ENCODE measurements around the gene NAPEPLD.
"Not testable (repeated sequence)": the region's sequence is repeated elsewhere in the genome, so short reads cannot be mapped to it uniquely, and the experiment has no call there.

The NAPEPLD gene

GRCh38 chr7:103148994-103149807, at the start of gene NAPEPLD:
NAPEPLD (minus strand) TSS chr7:103149099; CDS start chr7:103128776, 20,323 bp downstream.
- Histone ChIP-seq H3K36me3 (no peaks in the 10 kb centered on the region), H3K9me3 (no peaks in the 10 kb centered on the region), H3K27me3 (no peaks in the 10 kb centered on the region), H3K4me3 (peak within 1 kb of the TSS; percentile 57 to 68), H3K27ac (peak within 1 kb of the TSS; percentile 83 to 92), H3K4me1 (peaks cover 0 to 30% (median 10%) of the 10 kb centered on the region in 4 donors)
- TF ChIP-seq, protein P1, sequence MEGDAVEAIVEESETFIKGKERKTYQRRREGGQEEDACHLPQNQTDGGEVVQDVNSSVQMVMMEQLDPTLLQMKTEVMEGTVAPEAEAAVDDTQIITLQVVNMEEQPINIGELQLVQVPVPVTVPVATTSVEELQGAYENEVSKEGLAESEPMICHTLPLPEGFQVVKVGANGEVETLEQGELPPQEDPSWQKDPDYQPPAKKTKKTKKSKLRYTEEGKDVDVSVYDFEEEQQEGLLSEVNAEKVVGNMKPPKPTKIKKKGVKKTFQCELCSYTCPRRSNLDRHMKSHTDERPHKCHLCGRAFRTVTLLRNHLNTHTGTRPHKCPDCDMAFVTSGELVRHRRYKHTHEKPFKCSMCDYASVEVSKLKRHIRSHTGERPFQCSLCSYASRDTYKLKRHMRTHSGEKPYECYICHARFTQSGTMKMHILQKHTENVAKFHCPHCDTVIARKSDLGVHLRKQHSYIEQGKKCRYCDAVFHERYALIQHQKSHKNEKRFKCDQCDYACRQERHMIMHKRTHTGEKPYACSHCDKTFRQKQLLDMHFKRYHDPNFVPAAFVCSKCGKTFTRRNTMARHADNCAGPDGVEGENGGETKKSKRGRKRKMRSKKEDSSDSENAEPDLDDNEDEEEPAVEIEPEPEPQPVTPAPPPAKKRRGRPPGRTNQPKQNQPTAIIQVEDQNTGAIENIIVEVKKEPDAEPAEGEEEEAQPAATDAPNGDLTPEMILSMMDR (IDR thresholded peaks at IDR 0.05): no peak
- intact Hi-C loops (cut with DNase I; ENCODE audit: low total_unique reads): loop anchor here (5.0 to 10.0 kb wide), 3 partner anchors 74 to 292 kb away; partner anchors contain the start of genes ARMC10, FBXL13 and PMPCB
- DNase-seq: peak; percentile 88 to 93

- intact Hi-C loops (cut with DNase I; ENCODE audit: low total_unique reads); H3K4me3 ChIP-seq; H3K27ac ChIP-seq; H3K27me3 ChIP-seq; H3K9me3 ChIP-seq; DNase-seq; H3K4me1 ChIP-seq; H3K36me3 ChIP-seq: not testable (repeated sequence)
These were observed 49.2 kb upstream of the NAPEPLD start for GRCh38 chr7:103198079-103198478.

DNA sequence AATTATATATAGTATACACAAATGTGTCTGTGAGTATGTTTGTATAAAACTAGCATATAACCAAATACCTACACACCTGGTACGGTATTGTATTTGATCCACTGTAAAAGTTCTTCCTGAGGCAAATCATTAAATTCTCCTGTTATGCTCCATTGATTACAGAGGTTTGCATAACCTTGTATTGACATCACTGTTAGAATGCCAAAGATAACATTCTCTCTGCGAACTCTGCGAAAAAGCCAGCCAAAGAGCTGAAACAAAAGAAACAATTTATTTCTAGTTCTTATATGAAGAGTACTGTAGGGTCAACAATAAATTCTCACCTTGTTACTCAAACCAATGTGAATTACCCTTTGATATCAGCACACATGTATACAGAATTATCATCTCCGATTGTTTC, 46.5 kb upstream of the NAPEPLD start:
- H3K4me1 ChIP-seq; intact Hi-C loops (cut with DNase I; ENCODE audit: low total_unique reads); H3K36me3 ChIP-seq; H3K4me3 ChIP-seq; H3K9me3 ChIP-seq; H3K27ac ChIP-seq; H3K27me3 ChIP-seq; DNase-seq: not testable (repeated sequence)

DNA sequence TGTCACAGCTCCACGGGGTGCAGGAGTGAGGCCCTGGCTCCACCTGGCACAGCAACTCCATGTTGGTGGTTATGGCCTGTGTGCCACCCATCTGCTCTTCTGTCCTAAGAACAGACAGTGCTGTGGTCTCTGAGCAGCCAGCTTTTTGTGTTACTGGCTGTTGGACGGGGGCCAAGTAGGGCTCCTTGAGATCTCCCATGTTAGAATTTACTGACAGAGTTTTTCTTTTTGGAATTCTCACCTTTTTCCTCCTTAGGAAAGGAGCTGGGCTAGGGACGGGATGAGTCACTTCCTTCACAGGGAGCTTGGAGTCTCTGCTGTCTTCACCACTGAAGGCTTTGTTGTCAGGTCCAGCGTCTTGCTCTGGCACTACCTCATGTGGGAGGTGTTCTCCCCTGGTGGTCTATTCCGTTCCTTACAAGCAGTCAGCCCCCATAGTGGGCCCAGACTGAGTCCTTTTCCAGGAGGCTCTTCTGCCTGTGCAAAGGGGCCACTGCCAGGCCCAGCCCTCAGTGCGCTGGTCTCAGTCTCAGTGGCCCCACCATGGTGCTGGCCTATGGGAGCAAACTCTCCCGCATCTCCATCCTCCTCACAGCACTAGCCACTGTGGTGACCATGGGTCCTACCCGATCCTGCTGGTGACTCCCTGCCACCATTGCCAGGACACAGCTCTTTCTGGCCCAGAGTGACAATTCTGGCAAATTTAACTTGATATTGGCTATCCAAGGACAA, 23.7 kb upstream of the NAPEPLD start:
- intact Hi-C loops (cut with DNase I; ENCODE audit: low total_unique reads); H3K27me3 ChIP-seq; H3K4me1 ChIP-seq; H3K9me3 ChIP-seq; DNase-seq; H3K36me3 ChIP-seq; H3K4me3 ChIP-seq; H3K27ac ChIP-seq: not testable (repeated sequence)

GRCh38 chr7:103171695-103172414, 23.0 kb upstream of the NAPEPLD start:
- DNase-seq; H3K36me3 ChIP-seq; H3K27me3 ChIP-seq; H3K9me3 ChIP-seq; H3K4me3 ChIP-seq; H3K4me1 ChIP-seq; H3K27ac ChIP-seq; intact Hi-C loops (cut with DNase I; ENCODE audit: low total_unique reads): not testable (repeated sequence)

- intact Hi-C loops (cut with DNase I; ENCODE audit: low total_unique reads); H3K27me3 ChIP-seq; H3K4me3 ChIP-seq; H3K9me3 ChIP-seq; H3K27ac ChIP-seq; DNase-seq; H3K36me3 ChIP-seq; H3K4me1 ChIP-seq: not testable (repeated sequence)
These were observed 18.1 kb upstream of the NAPEPLD start for GRCh38 chr7:103166921-103167544.

GRCh38 chr7:103163087-103163825, 14.4 kb upstream of the NAPEPLD start:
- H3K4me1 ChIP-seq, H3K9me3 ChIP-seq, H3K27ac ChIP-seq, DNase-seq, H3K27me3 ChIP-seq, H3K36me3 ChIP-seq, H3K4me3 ChIP-seq: not testable (repeated sequence)
- intact Hi-C loops (cut with DNase I; ENCODE audit: low total_unique reads): loop anchor here (2.0 kb wide), 1 partner anchor 70 kb away; no protein-coding TSS in a partner anchor

- not testable (repeated sequence) for H3K27ac ChIP-seq, H3K36me3 ChIP-seq, DNase-seq, H3K27me3 ChIP-seq, H3K4me1 ChIP-seq, H3K9me3 ChIP-seq, H3K4me3 ChIP-seq
- intact Hi-C loops (cut with DNase I; ENCODE audit: low total_unique reads): loop anchor here (2.0 kb wide), 1 partner anchor 70 kb away; no protein-coding TSS in a partner anchor
These were observed 13.7 kb upstream of the NAPEPLD start for GRCh38 chr7:103162641-103163040.

GRCh38 chr7:103161998-103162616, 13.2 kb upstream of the NAPEPLD start:
- H3K36me3 ChIP-seq, H3K4me3 ChIP-seq, H3K4me1 ChIP-seq, DNase-seq, H3K27me3 ChIP-seq, H3K27ac ChIP-seq, H3K9me3 ChIP-seq: not testable (repeated sequence)
- intact Hi-C loops (cut with DNase I; ENCODE audit: low total_unique reads): loop anchor here (2.0 kb wide), 1 partner anchor 69 kb away; no protein-coding TSS in a partner anchor

- H3K4me3 ChIP-seq; DNase-seq; intact Hi-C loops (cut with DNase I; ENCODE audit: low total_unique reads); H3K27ac ChIP-seq; H3K27me3 ChIP-seq; H3K36me3 ChIP-seq; H3K9me3 ChIP-seq; H3K4me1 ChIP-seq: not testable (repeated sequence)
These were observed 10.2 kb upstream of the NAPEPLD start for GRCh38 chr7:103159072-103159471.

- H3K4me3 ChIP-seq; H3K9me3 ChIP-seq; DNase-seq; intact Hi-C loops (cut with DNase I; ENCODE audit: low total_unique reads); H3K27ac ChIP-seq; H3K36me3 ChIP-seq; H3K27me3 ChIP-seq; H3K4me1 ChIP-seq: not testable (repeated sequence)
These were observed 6.6 kb upstream of the NAPEPLD start for GRCh38 chr7:103155331-103156024.
